Measurements from ENCODE around the gene CARM1. TPM values are rescaled to one million over a fixed set of nuclear protein-coding genes. Genes with fewer than 3 reads are reported as not detected.
"Not testable (repeated sequence)": the region's sequence is repeated elsewhere in the genome, so short reads cannot be mapped to it uniquely, and the experiment has no call there.

CARM1 gene
- total RNA-seq, 1 experiment from 2014 or later = 19.1 TPM

DNA sequence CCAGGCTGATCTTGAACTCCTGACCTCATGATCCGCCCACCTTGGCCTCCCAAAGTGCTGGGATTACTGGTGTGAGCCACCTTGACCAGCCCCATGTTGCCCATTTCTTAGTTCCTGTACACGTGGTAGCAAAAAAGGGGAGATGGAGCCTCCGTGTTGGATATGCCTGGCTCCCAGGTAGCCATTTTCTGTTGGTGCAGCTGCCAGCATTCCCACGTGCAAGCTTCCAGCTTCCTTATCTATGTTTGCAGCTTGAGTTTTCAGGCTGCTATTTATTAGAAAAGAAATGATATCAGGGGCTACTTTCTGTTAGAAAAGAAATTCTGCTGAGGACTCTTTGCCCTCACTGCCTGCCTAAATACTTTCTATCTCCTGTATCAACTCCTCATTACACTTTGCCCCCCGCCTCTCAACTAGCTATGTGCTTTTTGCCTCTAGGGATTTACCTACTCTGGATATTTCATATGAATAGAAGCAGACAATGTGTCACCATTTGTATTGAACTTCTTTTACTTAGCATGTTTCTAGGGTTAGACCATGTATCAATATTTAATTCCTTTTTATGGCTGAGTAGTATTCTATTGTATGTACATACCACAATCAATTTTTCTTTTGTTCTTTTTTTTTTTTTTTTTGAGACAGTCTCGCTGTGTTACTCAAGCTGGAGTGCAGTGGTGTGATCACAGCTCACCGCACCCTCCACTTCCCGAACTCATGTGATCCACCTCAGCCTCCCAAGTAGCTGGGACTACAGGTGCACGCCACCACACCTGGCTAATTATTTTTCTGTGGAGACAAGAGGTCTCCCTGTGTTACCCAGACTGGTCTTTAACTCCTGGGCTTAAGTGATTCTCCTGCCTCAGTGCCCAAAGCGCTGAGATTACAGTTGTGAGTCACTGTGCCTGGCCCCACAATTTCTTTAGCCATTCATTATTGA, 32.0 kb upstream of the CARM1 start:
- in situ Hi-C loops (cut with HindIII; ENCODE audit: low pct_unique_long_range_greater_than_20kb, low sequenced_read_pairs) = no loop called here
- DNase-seq (ENCODE audit: low read depth) = no peak

DNA sequence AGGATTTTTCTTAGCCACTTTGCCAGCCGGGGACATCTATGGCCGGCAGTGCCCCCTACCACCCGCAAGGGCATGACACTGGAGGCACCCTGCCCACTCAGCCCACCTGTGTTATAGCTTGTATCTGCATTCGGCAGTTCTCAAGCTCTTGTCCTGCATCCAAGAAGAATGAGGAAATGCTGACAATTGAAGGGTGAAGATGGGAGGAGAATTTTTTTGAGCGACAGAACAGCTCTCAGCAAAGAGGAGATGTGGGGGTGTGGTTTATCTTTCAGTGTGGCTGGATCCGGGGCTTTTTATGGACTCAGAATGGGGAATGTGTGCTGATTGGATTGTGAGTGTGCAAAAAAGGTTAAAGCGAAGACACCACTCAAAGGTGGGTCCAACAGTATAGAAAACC, 28.6 kb upstream of the CARM1 start:
- in situ Hi-C loops (cut with HindIII; ENCODE audit: low pct_unique_long_range_greater_than_20kb, low sequenced_read_pairs) = no loop called here
- no peak for DNase-seq (ENCODE audit: low read depth)

DNA sequence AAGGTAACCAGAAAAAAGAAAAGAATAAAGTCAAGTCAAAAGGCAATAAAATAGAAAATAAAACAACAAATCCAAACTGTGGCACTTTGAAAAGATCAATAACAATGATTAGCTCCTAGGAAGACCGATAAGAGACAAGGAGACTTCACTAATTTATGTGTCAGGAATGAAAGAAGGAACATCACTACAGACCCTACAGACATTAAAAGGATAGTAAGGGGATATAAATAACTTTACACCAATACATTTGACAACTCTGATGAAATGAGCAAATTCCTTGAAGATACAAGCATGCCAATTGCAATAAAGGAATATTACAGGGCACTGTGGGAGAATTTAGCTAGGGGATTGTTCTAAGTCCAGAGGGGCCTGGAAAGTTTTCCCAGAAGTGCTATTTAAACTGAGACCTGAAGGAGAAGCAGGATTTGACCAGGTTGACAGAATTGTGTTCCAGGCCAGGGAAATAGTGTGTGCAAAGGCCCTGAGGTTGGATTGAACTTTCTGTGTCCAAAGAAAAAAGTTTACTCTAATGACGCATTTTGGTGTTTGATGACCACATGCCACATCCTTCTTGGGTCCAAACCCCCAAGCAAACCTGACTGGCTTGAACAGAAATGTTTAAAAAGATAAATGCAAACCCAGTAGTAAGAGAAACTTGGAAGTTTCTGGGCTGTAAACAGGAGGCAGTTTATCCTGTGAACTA, 24.7 kb upstream of the CARM1 start:
- in situ Hi-C loops (cut with HindIII; ENCODE audit: low pct_unique_long_range_greater_than_20kb, low sequenced_read_pairs) = no loop called here
- DNase-seq (ENCODE audit: low read depth) = no peak

DNA sequence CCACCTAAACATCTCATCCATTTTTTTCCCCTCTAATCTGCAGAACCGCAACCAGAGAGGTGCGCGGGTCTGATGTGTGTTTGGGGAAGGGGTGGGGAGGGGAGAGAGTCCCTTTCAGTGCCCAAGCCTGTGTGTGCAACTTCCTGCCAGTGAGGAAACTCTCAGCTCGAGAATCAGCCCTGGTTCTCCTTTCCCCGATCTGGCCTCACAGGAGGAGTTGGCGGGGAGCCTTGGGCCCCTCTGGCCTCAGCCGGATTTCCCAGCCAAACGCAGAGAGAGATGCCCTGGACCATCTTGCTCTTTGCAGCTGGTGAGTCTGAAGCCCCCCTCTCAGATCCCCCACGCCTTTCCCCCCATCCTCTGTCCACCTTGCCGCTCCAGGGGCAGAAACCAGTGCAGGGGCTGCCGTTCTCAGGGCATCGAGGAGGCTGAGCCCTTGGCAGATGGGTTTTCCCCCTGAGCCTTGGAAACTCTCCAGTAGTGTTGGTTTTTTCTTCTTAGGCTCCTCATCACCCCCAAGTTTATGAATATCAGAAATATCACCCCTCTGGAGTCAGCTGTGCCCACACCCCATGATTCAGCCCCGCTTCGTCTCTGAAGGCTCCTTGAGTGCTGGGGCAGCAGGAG, 23.0 kb upstream of the CARM1 start, which contains the start of gene C19orf38:
Gene C19orf38, plus strand, starts transcription at position 186 of the 627 bp plus-strand sequence. Its CDS starts 94 bp downstream, at position 280.
- in situ Hi-C loops (cut with HindIII; ENCODE audit: low pct_unique_long_range_greater_than_20kb, low sequenced_read_pairs) = no loop called here
- no peak for DNase-seq (ENCODE audit: low read depth)

DNA sequence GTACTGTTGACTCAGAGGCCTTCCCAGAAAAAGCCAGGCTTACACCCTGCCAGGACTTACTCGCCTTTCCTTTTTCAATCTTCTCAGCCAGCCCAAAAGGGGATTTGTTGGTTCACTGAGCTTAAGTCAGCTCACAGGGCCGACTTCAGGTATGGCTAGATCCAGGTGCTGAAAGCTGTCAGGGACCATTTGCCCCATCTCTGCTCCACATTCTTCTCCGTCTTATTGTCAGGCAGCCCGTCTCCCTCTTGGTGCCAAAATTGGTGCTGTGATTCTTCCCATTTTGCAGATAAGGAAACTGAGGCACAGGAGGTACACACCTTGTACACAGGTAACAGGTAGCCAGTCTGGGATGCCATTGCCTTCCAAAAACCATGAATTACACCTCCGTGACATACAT, 20.7 kb upstream of the CARM1 start:
- in situ Hi-C loops (cut with HindIII; ENCODE audit: low pct_unique_long_range_greater_than_20kb, low sequenced_read_pairs) = no loop called here
- no peak for DNase-seq (ENCODE audit: low read depth)

DNA sequence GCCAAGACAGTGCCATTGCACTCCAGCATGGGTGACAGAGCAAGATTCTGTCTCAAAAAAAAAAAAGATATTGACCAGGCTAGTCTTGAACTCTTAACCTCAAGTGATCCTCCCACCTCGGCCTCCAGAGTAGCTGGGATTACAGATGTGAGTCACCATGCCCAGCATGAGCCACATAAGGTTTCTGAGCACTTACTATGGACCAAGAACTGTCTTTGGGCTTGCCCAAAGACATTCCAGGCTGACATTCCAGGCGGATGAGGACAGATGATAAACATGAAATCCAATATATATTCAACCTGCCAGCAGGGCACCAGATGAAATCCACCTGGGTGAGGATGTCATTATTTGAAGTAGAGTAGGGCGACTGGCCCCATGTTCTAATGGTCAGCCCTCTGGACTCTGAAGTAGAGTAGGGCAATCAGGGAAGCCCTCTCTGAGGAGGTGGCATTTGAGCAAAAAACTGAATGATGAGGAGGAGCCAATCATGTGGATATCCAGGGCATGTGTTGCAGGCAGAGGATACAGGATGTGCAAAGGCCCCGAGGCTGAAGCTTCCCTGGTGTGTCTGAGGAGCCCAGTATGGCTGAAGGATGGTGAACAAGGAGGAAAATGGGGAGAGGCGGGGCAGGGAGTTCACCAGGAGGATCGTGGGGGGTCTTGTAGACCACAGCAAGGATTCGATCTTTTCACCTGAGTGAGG, 19.1 kb upstream of the CARM1 start:
- in situ Hi-C loops (cut with HindIII; ENCODE audit: low pct_unique_long_range_greater_than_20kb, low sequenced_read_pairs) = no loop called here

DNA sequence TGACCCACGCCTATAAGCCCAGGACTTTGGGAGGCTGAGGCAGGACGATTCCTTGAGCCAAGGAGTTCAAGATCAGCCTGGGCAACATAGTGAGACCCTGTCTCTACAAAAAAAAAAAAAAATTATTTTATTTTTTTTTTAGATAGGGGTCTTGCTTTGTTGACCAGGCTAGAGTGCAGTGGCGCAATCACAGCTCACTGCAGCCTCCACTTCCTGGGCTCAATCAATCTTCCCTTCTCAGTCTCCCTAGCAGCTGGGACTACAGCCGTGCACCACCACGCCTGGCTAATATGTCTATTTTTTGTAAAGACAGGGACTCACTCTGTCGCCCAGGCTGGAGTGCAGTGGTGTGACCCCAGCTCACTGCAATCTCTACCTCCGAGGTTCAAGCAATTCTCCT, 18.4 kb upstream of the CARM1 start:
- in situ Hi-C loops (cut with HindIII; ENCODE audit: low pct_unique_long_range_greater_than_20kb, low sequenced_read_pairs) = no loop called here

More for the DNA sequence above, 19.1 kb upstream of the CARM1 start:
- DNase-seq (ENCODE audit: low read depth) = no peak

DNA sequence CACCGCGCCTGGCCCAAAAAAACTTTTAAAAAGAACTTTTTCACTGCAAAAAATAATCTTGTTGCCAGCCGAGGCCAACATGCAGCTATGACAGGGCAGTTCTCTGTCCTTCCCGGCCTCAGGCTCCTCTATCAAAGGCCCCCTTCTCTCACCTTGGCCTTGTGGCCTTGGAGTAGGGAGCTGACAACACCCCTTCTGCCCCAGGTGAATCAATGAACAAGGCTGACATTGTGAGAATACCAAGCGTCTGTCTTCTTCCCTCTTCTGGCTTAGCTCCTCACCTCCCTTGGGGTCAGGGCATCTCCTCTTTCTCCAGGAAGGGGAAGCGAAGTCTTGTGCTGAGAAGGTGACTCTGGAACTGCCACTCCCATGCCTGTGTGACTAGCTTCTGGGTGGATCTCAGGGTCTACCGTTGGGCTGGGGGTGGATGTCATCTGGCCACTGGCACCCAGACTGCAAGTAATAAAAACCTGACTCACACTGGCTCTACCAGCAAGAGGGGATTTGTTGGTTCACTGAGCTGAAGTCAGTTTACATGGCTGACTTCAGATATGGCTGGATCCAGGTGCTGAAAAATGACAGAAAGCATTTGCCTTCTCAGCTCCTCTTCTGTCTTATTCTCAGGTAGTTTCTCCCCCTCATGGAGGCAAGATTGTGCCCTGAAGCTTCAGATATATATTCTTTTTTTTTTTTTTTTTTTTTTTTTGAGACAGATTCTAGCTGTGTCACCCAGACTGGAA, 16.8 kb upstream of the CARM1 start:
- in situ Hi-C loops (cut with HindIII; ENCODE audit: low pct_unique_long_range_greater_than_20kb, low sequenced_read_pairs) = no loop called here

More for the DNA sequence above, 18.4 kb upstream of the CARM1 start:
- no peak for DNase-seq (ENCODE audit: low read depth)

DNA sequence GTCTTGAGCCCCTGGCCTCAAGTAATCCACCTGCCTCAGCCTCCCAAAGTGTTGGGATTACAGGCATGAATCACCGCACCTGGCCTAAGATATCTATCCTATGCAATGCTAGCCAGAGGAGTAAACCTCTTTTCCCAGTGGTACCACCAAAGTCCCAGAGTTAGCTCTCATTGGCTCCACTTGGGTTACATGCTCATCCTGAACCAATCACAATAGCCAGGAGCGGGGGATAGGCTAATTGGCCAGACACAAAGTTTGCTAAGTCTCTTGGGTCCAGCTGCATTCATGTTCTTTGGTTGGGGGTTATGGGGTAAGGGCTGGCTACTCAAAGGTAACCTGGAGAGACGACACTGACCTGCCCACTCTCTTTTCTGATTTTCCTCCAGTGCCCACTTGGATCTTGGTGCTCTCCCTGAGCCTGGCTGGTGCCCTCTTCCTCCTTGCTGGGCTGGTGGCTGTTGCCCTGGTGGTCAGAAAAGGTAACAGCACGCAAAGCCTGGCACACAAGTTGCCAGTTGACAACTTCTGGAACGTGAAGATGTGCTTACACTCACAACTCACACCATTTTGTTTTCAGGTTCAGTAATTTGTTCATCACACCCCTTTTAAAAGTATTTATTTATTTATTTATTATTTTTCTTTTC, 15.4 kb upstream of the CARM1 start:
- in situ Hi-C loops (cut with HindIII; ENCODE audit: low pct_unique_long_range_greater_than_20kb, low sequenced_read_pairs) = no loop called here
- no peak for DNase-seq (ENCODE audit: low read depth)

More for the DNA sequence above, 16.8 kb upstream of the CARM1 start:
- no peak for DNase-seq (ENCODE audit: low read depth)

DNA sequence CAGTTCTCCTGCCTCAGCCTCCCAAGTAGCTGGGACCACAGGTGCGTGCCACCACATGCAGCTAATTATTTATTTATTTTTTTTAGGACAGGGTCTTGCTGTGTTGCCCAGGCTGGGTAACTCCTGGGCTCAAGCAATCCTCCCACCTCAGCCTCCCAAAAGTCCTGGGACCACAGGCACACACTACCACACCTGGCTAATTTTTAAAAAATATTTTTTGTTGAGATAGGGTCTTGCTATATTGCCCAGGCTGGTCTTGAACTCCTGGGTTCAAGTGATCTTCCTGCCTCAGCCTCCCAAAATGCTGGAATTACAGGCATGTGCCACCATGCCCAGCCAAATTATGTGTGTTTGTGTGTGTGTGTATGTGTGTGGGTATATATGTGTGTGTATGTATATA, 14.5 kb upstream of the CARM1 start:
- in situ Hi-C loops (cut with HindIII; ENCODE audit: low pct_unique_long_range_greater_than_20kb, low sequenced_read_pairs); DNase-seq (ENCODE audit: low read depth): not testable (repeated sequence)

DNA sequence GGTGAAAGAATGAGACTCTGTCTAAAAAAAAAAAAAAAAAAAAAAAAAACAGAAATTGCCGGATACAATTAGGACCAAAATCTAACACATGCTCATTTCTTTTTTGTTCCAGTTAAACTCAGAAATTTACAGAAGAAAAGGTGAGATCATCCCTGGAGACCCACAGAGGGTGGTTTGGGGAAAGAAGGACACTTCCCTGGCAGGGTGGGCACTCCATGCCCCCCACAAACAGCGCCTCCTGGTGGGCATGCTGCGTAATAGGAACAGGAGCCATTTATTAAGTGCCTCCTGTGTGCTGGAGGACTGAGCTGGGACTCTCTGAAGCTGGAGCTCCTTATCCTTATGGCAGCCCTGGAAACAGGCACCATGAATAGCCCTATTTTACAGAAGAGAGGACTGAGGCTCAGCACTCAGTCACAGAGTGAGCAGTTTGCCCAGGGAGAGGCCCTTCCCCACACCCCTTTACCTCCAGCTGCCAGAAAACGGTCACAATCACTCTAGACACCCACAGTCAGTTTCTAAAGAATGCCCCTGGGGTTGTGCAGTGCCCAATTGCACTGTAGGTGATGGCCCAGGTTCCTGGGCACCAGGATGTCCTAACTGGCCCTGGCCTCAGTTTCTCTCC, 13.0 kb upstream of the CARM1 start:
- in situ Hi-C loops (cut with HindIII; ENCODE audit: low pct_unique_long_range_greater_than_20kb, low sequenced_read_pairs) = no loop called here
- no peak for DNase-seq (ENCODE audit: low read depth)

DNA sequence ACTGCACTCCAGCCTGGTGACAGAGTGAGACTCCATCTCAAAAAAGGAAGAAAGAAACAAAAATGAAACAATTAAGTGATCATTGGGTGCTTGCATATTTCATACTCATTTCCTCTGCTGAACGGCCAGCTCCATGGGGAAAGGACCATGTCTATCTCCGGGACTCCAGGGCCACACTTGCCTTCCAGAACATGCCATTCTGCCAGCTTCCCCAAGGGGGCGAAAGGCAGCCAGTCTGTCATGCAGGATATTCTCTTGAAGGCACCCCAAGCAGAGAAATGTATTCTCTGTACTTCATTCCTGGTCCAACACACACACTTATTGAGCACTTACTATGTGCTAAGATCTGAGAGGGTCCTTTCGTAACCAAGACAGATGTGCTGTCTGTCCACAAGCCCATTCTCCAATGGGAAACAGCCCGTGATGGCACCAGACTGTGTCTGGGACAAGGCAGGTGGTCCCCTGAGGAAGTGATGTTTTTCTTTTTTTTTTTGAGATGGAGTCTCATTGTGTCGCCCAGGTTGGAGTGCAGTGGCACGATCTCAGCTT, 10.2 kb upstream of the CARM1 start:
- in situ Hi-C loops (cut with HindIII; ENCODE audit: low pct_unique_long_range_greater_than_20kb, low sequenced_read_pairs) = no loop called here
- no peak for DNase-seq (ENCODE audit: low read depth)

DNA sequence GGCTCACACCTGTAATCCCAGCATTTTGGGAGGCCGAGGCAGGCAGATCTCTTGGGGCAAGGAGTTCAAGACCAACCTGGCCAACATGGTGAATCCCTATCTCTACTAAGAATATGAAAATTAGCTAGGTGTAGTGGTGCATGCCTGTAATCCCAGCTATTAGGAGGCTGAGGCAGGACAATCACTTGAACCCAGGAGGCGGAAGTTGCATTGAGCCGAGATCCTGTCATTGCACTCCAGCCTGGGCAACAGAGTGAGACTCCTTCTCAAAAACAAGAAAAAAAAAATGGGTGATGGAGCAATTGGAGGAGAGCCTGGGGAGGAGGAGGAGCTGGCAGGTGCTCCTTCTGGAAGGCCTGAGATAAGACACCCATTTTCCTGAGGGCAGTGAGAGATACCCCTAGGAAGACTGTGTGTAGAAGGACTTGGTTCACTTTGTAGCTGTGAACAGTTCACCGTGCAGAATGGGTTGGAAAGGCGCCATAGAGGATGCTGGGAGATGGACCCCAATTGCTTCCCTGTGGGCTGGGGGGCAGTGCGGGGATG, 8.7 kb upstream of the CARM1 start:
- in situ Hi-C loops (cut with HindIII; ENCODE audit: low pct_unique_long_range_greater_than_20kb, low sequenced_read_pairs) = no loop called here
- no peak for DNase-seq (ENCODE audit: low read depth)

DNA sequence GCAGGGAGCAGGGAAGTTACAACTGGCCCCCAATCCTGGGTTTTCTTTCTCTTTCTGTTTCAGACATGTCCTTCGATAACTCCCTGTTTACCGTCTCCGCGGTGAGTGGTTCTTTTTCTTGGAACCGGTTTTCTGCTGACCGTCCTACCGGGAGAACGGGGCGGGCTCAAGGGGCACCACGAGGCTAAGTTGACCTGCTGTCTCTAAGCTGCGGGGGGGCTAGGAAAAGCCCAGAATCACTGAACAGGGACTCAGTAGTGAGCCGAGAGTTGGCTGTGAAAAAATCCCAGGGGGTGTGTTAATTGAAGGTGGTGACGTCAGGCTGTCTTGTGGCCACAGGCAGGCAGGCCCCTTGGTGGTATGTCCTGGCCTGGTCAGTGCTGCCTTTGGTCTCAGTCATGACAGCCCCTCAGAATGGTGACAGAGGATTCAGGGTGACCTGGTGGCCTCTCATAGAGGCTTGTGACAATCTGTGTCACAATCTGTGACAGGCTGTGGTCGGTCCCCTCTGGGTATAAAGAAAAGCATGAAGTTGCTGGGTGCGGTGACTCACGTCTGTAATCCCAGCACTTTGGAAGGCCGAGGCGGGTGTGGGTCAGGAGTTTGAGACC, 8.1 kb upstream of the CARM1 start:
- peak; percentile 36 for DNase-seq (ENCODE audit: low read depth)
- in situ Hi-C loops (cut with HindIII; ENCODE audit: low pct_unique_long_range_greater_than_20kb, low sequenced_read_pairs) = no loop called here

DNA sequence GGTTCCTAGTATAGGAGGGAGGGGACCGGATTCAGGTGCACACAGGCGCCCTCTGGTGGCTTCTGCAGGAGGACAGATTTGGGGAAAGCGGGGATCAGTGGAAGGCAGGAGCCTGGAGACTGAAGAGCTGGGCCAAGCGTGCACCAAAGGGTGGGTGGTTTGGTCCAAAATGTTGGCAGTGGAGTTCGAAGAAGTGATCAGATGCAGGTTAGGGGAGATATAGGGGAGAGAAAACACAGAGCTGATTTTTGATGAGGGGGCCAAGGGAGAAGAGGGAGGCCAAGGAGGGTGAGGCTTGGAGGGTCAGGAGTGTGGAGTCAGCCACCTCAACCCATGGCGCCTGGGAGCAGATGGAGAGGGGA, 6.8 kb upstream of the CARM1 start:
- in situ Hi-C loops (cut with HindIII; ENCODE audit: low pct_unique_long_range_greater_than_20kb, low sequenced_read_pairs) = no loop called here
- peak; percentile 67 for DNase-seq (ENCODE audit: low read depth)

DNA sequence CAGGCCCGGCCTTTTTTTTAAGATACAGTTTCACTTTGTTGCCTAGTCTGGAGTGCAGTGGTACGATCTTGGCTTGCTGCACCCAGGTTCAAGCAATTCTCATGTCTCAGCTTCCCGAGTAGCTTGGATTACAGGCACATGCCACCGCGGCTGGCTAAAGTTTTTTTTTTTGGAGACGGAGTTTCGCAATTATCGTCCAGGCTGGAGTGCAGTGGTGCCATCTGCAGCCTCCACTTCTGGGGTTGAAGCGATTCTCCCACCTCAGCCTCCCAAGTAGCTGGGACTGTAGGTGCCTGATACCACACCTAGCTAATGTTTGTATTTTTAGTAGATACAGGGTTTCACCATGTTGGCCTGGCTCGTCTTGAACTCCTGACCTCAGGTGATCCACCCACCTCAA, 4.9 kb upstream of the CARM1 start:
- in situ Hi-C loops (cut with HindIII; ENCODE audit: low pct_unique_long_range_greater_than_20kb, low sequenced_read_pairs) = no loop called here
- DNase-seq (ENCODE audit: low read depth) = no peak
